GM12878 (cell line): ENCODE results near the gene ZNF782.

ENCODE experiments used
- CREB1 ChIP-seq: IDR thresholded peaks from 2 replicates; pipeline ENCODE4 v1.6.1; 2012; ENCODE audit warnings: low read depth, mild to moderate bottlenecking, inconsistent platforms
- CTCF ChIP-seq, 3 experiments: IDR thresholded peaks in 2 of 3; conservative IDR thresholded peaks in 1 of 3; 2 replicates each; pipeline ENCODE4 v1.5.1; 2011; ENCODE audit warnings: low read depth in 3 of 3, low read length in 3 of 3, mild to moderate bottlenecking in 3 of 3, control low read depth in 2 of 3, moderate library complexity in 2 of 3, inconsistent platforms in 1 of 3, mixed read lengths in 1 of 3; ENCODE audit not compliant: control insufficient read depth in 2 of 3, insufficient read depth in 1 of 3; ENCODE audit errors: extremely low read depth in 1 of 3
- E4F1 ChIP-seq: fragments of 450-650 bp; IDR thresholded peaks from 2 replicates; pipeline ENCODE4 v1.6.1; 2018; ENCODE audit warnings: borderline replicate concordance, mild to moderate bottlenecking; ENCODE audit not compliant: partially characterized antibody
- EZH2 ChIP-seq: IDR thresholded peaks from 2 replicates; pipeline ENCODE4 v1.6.1; 2012; ENCODE audit warnings: low read depth, mild to moderate bottlenecking, control low read depth, inconsistent platforms, low read length, borderline replicate concordance; ENCODE audit not compliant: control insufficient read depth
- KLF5 ChIP-seq: fragments of 450-650 bp; IDR thresholded peaks from 2 replicates; pipeline ENCODE4 v1.6.1; 2014; ENCODE audit warnings: mild to moderate bottlenecking; ENCODE audit not compliant: partially characterized antibody
- MYC ChIP-seq: IDR thresholded peaks from 2 replicates; pipeline ENCODE4 v1.6.1; 2011; ENCODE audit warnings: mild to moderate bottlenecking, low read length, moderate library complexity, inconsistent platforms; ENCODE audit not compliant: insufficient read depth, insufficient replicate concordance, insufficient read length, severe bottlenecking
- PAX8 ChIP-seq: fragments of 450-650 bp; IDR thresholded peaks from 2 replicates; pipeline ENCODE4 v1.6.1; 2017; ENCODE audit warnings: mild to moderate bottlenecking, moderate library complexity
- POLR2A ChIP-seq: IDR thresholded peaks from 2 replicates; pipeline ENCODE4 v1.6.1; 2011; ENCODE audit warnings: low read depth, mild to moderate bottlenecking, low read length
- PRDM15 ChIP-seq: fragments of 450-650 bp; formaldehyde crosslinking; IDR thresholded peaks from 2 replicates; pipeline ENCODE4 v1.4.0; 2020; ENCODE audit warnings: mild to moderate bottlenecking, moderate library complexity
- SREBF1 ChIP-seq: IDR thresholded peaks from 2 replicates; pipeline ENCODE4 v1.6.1; 2012; ENCODE audit warnings: mild to moderate bottlenecking, low read length
- YY1 ChIP-seq: IDR thresholded peaks from 2 replicates; pipeline ENCODE4 v1.6.1; 2011; ENCODE audit warnings: low read depth, mild to moderate bottlenecking, low read length

GRCh38 chr9:96859461-96860198 lies 5.3 kb upstream of the ZNF782 start:
- TF ChIP-seq KLF5 (no peak), E4F1 (no peak), PAX8 (no peak), SREBF1 (no peak), CREB1 (no peak), MYC (no peak), POLR2A (no peak), CTCF (IDR thresholded peaks at IDR 0.05 in 2 of 3, conservative IDR thresholded peaks at IDR 0.05 in 1 of 3; ENCODE audit: control insufficient read depth in 2 of 3, extremely low read depth in 1 of 3, insufficient read depth in 1 of 3, low read depth in 3 of 3, low read length in 3 of 3) (no peak), EZH2 (no peak), YY1 (no peak), PRDM15 (CRISPR knock-in tag) (no peak)
